Uterus (tissue), 4 donors: ENCODE measurements around the gene SLC12A5. TPM values are rescaled to one million over a fixed set of nuclear protein-coding genes. Genes with fewer than 3 reads are reported as not detected.

Experiments used
- DNase-seq, 2 donors: peaks; one replicate each; pipeline ENCODE4 v3.0.0-alpha.2; 2019 to 2020
- H3K27ac ChIP-seq, 2 donors: fragments of 200-600 bp; sonication (generic); 1 replicate in 1 of 2; 2 replicates in 1 of 2; pipeline ENCODE4 v1.5.1; 2016 to 2018
- H3K27me3 ChIP-seq, 2 donors: fragments of 200-600 bp; sonication (generic); one replicate each; pipeline ENCODE4 v1.5.1; 2018 to 2019; ENCODE audit warnings: control low read depth in 1 of 2
- H3K36me3 ChIP-seq, 2 donors: fragments of 200-600 bp; sonication (generic); one replicate each; pipeline ENCODE4 v1.5.1; 2019; ENCODE audit warnings: control low read depth in 1 of 2
- H3K4me1 ChIP-seq, 2 donors: fragments of 200-600 bp; sonication (generic); one replicate each; pipeline ENCODE4 v1.5.1; 2018 to 2019; ENCODE audit warnings: control low read depth in 1 of 2
- H3K4me3 ChIP-seq, 2 donors: fragments of 200-600 bp; sonication (generic); 1 replicate in 1 of 2; 2 replicates in 1 of 2; pipeline ENCODE4 v1.5.1; 2018 to 2019; ENCODE audit warnings: mild to moderate bottlenecking in 1 of 2
- H3K9me3 ChIP-seq, 2 donors: fragments of 200-600 bp; sonication (generic); one replicate each; pipeline ENCODE4 v1.5.1; 2019; ENCODE audit warnings: control low read depth in 1 of 2
- CTCF ChIP-seq, 4 experiments: fragments of 200-600 bp in 2 of 4; fragments of 450-650 bp in 2 of 4; sonication (generic) in 2 of 4; IDR thresholded peaks; one replicate each; pipeline ENCODE4 v1.5.1; 2016 to 2019; ENCODE audit warnings: antibody characterized with exemption in 4 of 4, mild to moderate bottlenecking in 2 of 4, moderate library complexity in 1 of 4
- POLR2A ChIP-seq, 2 donors: fragments of 450-650 bp; IDR thresholded peaks; one replicate each; pipeline ENCODE4 v1.6.1; 2016; ENCODE audit warnings: antibody characterized with exemption in 2 of 2, mild to moderate bottlenecking in 1 of 2, moderate library complexity in 1 of 2
- intact Hi-C: fragments of 100-400 bp; cut with DNase I; formaldehyde crosslinking; loops from one replicate; pipeline ENCODE4 v1.15.1; 2023; ENCODE audit warnings: low total_unique reads
- total RNA-seq, 4 donors: library from RNA; depleted of rRNA in 3 of 4; stranded (reverse); fragments of >200 nt in 3 of 4; gene quantifications; one replicate each; pipeline versions ENCODE4 v1.1.0 to v1.2.4, GENCODE V29; 2014 to 2023
- donor health status: DM: yes; HTN: yes; CAD: no.

SLC12A5 gene
- total RNA-seq, 4 donors from 2014 or later, result 0.35 TPM; not detected in 3

GRCh38 chr20:45998337-45998736 lies 30.7 kb upstream of the SLC12A5 start:
- Histone ChIP-seq H3K27me3 (peaks cover 0 to 3% of the 10 kb centered on the region in 2 donors), H3K36me3 (no peaks in the 10 kb centered on the region), H3K4me1 (no peaks in the 10 kb centered on the region), H3K4me3 (no peak overlapping the region), H3K27ac (no peak overlapping the region), H3K9me3 (no peaks in the 10 kb centered on the region)
- no peak for DNase-seq
- no peak for TF ChIP-seq CTCF (IDR thresholded peaks at IDR 0.05)
- no peak for TF ChIP-seq POLR2A (IDR thresholded peaks at IDR 0.05)
- intact Hi-C loops, result no loop called here

GRCh38 chr20:45998761-45999160 lies 30.3 kb upstream of the SLC12A5 start:
- Histone ChIP-seq H3K9me3 (no peaks in the 10 kb centered on the region), H3K4me1 (no peaks in the 10 kb centered on the region), H3K27me3 (peaks cover 0 to 3% of the 10 kb centered on the region in 2 donors), H3K27ac (no peak overlapping the region), H3K36me3 (no peaks in the 10 kb centered on the region), H3K4me3 (no peak overlapping the region)
- no peak for DNase-seq
- intact Hi-C loops, result no loop called here
- TF ChIP-seq POLR2A (IDR thresholded peaks at IDR 0.05) (no peak), CTCF (IDR thresholded peaks at IDR 0.05) (no peak)

GRCh38 chr20:45999557-46000261 lies 29.3 kb upstream of the SLC12A5 start:
- H3K36me3 ChIP-seq, result no peaks in the 10 kb centered on the region
- H3K4me3 ChIP-seq, result no peak overlapping the region
- TF ChIP-seq POLR2A (IDR thresholded peaks at IDR 0.05) (no peak), CTCF (IDR thresholded peaks at IDR 0.05) (no peak)
- intact Hi-C loops, result no loop called here
- H3K4me1 ChIP-seq, result no peaks in the 10 kb centered on the region
- no peaks in the 10 kb centered on the region for H3K9me3 ChIP-seq
- DNase-seq, result no peak
- H3K27me3 ChIP-seq, result peaks cover 0 to 3% of the 10 kb centered on the region in 2 donors
- H3K27ac ChIP-seq, result no peak overlapping the region

- Histone ChIP-seq H3K36me3 (no peaks in the 10 kb centered on the region), H3K4me1 (no peaks in the 10 kb centered on the region), H3K27me3 (peaks cover 0 to 3% of the 10 kb centered on the region in 2 donors), H3K4me3 (no peak overlapping the region), H3K27ac (no peak overlapping the region), H3K9me3 (no peaks in the 10 kb centered on the region)
- intact Hi-C loops, result no loop called here
- DNase-seq, result no peak
- TF ChIP-seq POLR2A (IDR thresholded peaks at IDR 0.05) (no peak), CTCF (IDR thresholded peaks at IDR 0.05) (no peak)
These were observed 28.6 kb upstream of the SLC12A5 start for GRCh38 chr20:46000262-46000996.

GRCh38 chr20:46001498-46001897 lies 27.5 kb upstream of the SLC12A5 start:
- H3K36me3 ChIP-seq, result no peaks in the 10 kb centered on the region
- no peaks in the 10 kb centered on the region for H3K4me1 ChIP-seq
- H3K4me3 ChIP-seq, result no peak overlapping the region
- no peaks in the 10 kb centered on the region for H3K9me3 ChIP-seq
- no peak overlapping the region for H3K27ac ChIP-seq
- TF ChIP-seq POLR2A (IDR thresholded peaks at IDR 0.05), result no peak
- TF ChIP-seq CTCF (IDR thresholded peaks at IDR 0.05), result no peak
- H3K27me3 ChIP-seq, result peaks cover 0 to 3% of the 10 kb centered on the region in 2 donors
- intact Hi-C loops, result no loop called here
- DNase-seq, result no peak
